GM12874 (cell line): Measurements from ENCODE around the gene ZNF546.

Experiments
- TF ChIP-seq, protein P1 (sequence below): IDR thresholded peaks from 2 replicates; pipeline ENCODE4 v1.5.1; 2011; ENCODE audit warnings: low read depth, mild to moderate bottlenecking, control low read depth, low read length, moderate library complexity; ENCODE audit not compliant: insufficient read depth

ZNF546 gene

GRCh38 chr19:40053491-40053890 is 56.6 kb downstream of the ZNF546 start:
- TF ChIP-seq, protein P1, sequence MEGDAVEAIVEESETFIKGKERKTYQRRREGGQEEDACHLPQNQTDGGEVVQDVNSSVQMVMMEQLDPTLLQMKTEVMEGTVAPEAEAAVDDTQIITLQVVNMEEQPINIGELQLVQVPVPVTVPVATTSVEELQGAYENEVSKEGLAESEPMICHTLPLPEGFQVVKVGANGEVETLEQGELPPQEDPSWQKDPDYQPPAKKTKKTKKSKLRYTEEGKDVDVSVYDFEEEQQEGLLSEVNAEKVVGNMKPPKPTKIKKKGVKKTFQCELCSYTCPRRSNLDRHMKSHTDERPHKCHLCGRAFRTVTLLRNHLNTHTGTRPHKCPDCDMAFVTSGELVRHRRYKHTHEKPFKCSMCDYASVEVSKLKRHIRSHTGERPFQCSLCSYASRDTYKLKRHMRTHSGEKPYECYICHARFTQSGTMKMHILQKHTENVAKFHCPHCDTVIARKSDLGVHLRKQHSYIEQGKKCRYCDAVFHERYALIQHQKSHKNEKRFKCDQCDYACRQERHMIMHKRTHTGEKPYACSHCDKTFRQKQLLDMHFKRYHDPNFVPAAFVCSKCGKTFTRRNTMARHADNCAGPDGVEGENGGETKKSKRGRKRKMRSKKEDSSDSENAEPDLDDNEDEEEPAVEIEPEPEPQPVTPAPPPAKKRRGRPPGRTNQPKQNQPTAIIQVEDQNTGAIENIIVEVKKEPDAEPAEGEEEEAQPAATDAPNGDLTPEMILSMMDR: no peak

- TF ChIP-seq, protein P1: no peak
Measured at GRCh38 chr19:40054632-40055031, 57.8 kb downstream of the ZNF546 start.

- TF ChIP-seq, protein P1: no peak
Measured at GRCh38 chr19:40055049-40055448, 58.2 kb downstream of the ZNF546 start.

- TF ChIP-seq, protein P1: no peak
Measured at GRCh38 chr19:40055832-40056504, 59.1 kb downstream of the ZNF546 start, which contains the start of gene ZNF780B. Gene ZNF780B, minus strand, starts transcription at chr19:40056231. Its CDS starts 5,899 bp downstream, at chr19:40050332.

DNA sequence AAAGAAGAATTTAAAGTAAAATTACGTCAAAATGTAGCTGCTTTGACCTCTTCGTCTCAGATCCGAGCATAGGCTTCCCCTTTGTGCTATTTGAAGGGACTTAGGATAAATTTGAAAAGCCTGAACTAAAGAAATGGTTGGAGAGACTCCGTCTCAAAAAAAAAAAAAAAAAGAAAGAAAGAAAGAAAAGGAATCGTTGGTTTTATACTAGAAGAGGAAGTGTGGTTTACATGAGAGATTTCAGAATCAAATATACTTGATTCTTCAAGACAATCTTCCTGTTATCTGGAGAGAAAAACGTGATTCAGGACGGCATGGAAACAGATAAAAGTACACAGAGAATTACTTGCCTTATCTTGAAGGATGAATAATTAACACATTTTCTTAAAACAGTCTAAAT is 59.6 kb downstream of the ZNF546 start:
- TF ChIP-seq, protein P1: no peak

- TF ChIP-seq, protein P1: no peak
Measured at GRCh38 chr19:40057166-40057565, 60.3 kb downstream of the ZNF546 start.

DNA sequence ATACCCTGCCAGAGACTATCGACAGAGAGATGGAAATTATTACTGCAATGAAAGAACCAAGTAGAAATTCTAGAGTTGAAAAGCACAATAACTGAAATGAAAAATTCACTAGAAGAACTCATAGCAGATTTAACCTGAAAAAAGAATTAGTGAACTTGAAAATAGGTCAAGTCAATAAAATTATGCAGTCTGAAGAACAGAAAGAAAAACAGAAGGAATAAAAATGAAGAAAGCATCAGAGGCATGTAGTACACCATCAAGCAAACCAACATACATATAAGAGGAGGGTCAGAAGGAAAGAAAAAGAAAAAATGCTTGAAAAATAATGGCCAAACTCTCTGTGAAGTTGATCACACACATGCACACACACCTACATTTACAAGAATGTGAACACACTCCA is 62.8 kb downstream of the ZNF546 start:
- TF ChIP-seq, protein P1: no peak

DNA sequence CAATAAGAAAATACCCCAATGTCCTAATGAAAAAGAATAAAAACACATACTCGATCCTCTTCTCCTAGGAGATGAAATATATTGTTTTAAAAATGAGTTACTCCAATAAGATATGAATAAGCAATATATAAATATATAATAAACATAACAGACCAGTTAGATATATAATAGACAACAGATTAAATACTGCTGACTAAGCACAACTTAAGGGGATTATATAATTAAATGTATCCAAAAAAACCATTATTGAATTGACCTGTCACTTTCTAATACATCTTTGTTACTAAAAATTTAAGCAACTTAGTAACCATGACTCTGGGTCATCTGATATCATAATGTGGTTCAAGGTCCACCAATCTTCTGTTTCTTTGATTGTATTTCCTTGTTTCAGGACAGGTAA is 73.2 kb downstream of the ZNF546 start:
- TF ChIP-seq, protein P1: no peak
